Subcutaneous abdominal adipose tissue (tissue), 5 donors: ENCODE data around the gene CEP192.

Experiments used
- H3K27ac ChIP-seq: one replicate; pipeline ENCODE4 v1.7.0; 2013; ENCODE audit warnings: low read depth, mild to moderate bottlenecking, inconsistent platforms, low read length, moderate library complexity
- H3K27me3 ChIP-seq, 5 donors: one replicate each; pipeline ENCODE4 v1.7.0; 2013; ENCODE audit warnings: low read length in 5 of 5, inconsistent platforms in 1 of 5; ENCODE audit not compliant: control insufficient read depth in 5 of 5, insufficient read depth in 4 of 5
- H3K36me3 ChIP-seq, 5 donors: one replicate each; pipeline ENCODE4 v1.7.0; 2013; ENCODE audit warnings: low read length in 5 of 5; ENCODE audit not compliant: control insufficient read depth in 5 of 5, insufficient read depth in 5 of 5
- H3K4me1 ChIP-seq, 5 donors: one replicate each; pipeline ENCODE4 v1.7.0; 2013; ENCODE audit warnings: low read length in 5 of 5, mild to moderate bottlenecking in 3 of 5, moderate library complexity in 1 of 5; ENCODE audit not compliant: control insufficient read depth in 5 of 5, insufficient read depth in 5 of 5
- H3K4me3 ChIP-seq, 5 donors: one replicate each; pipeline ENCODE4 v1.7.0; 2013; ENCODE audit warnings: low read length in 5 of 5, low read depth in 1 of 5
- H3K9ac ChIP-seq, 5 donors: one replicate each; pipeline ENCODE4 v1.7.0; 2013; ENCODE audit warnings: low read length in 5 of 5, mild to moderate bottlenecking in 4 of 5, moderate library complexity in 3 of 5
- H3K9me3 ChIP-seq, 5 donors: one replicate each; pipeline ENCODE4 v1.7.0; 2013; ENCODE audit warnings: low read length in 5 of 5; ENCODE audit not compliant: control insufficient read depth in 5 of 5
- donor health status: healthy.
- donor health status: healthy.
- donor health status: healthy.
- donor health status: healthy.
- donor health status: healthy.

The CEP192 gene

DNA sequence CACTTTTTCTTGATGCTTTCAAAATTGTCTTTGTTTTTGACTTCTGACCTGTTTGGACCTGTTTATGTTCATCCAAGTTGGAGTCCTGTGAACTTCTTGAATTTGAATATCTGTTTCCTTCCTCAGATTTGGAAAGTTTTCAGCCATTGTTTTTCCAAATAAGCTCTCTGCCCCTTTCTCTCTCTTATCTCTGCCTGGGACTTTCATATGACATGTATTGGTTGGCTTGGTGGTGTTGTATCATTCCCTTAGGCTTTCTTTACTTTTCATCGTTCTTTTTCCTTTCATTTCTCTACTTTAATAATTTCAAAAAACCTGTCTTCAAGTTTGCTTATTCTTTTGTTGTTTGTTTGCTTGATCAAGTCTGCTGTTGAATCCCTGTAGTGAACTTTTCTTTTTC lies 167.3 kb downstream of the CEP192 start:
- H3K36me3 ChIP-seq: no peaks in the 10 kb centered on the region
- no peak overlapping the region for H3K9ac ChIP-seq
- no peak overlapping the region for H3K4me3 ChIP-seq
- H3K4me1 ChIP-seq: peaks cover 0 to 9% (median 0%) of the 10 kb centered on the region in 5 donors
- peaks cover 6 to 29% (median 17%) of the 10 kb centered on the region in 5 donors for H3K9me3 ChIP-seq
- no peaks in the 10 kb centered on the region for H3K27me3 ChIP-seq
- no peak overlapping the region for H3K27ac ChIP-seq

DNA sequence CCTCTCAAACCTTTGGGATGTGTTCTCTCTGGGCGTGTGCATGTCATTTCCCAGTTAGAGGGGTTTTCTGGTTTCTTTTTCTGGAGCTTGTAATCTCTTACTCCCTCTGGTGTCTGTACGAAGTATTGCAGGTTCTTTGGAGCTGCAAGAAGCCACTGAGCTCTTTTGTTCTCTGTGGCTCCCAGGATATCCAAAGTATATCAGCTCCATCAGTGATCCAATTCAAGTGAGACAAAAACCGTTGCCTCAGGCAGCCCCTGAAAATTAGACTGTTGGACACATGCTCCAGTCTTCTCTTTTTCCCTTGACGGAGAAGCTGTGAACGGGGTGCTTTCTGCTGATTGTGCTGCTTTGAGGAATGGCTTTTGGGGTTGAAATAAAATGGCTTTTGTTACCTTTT lies 168.4 kb downstream of the CEP192 start:
- no peak overlapping the region for H3K9ac ChIP-seq

DNA sequence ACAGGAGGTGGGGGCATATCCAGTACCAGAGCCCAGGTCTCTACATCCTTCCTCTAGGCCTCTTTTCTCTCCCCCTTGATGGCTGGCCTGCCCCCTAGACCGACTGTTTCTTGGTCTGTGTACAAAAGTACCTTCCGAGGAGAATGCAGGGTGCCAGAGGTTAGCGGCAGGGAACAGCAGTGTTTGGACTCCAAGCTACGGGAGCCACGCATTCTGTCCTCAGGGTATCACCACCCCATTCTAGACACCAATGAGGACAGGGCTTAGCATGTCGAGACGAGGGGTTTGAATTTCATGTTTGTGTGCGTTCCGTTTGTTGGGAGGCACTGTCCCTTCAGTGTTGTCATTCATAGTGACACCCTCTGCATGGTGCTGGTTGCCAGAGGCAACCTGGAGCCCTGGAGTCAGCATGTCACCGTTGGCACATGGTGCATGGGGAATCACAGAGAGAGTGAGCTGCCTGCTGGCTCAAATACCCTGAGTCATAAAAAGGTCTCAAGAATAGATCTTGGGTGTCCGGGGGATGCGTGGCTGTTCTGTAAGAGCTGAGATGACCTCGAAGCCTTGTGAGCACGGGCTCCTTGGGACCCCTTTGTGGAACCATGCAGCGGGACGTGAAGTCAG lies 170.2 kb downstream of the CEP192 start:
- Histone ChIP-seq H3K9me3 (peaks cover 4 to 23% (median 12%) of the 10 kb centered on the region in 5 donors), H3K27me3 (no peaks in the 10 kb centered on the region), H3K27ac (no peak overlapping the region), H3K4me1 (peaks cover 0 to 13% (median 0%) of the 10 kb centered on the region in 5 donors), H3K4me3 (no peak overlapping the region), H3K36me3 (no peaks in the 10 kb centered on the region), H3K9ac (no peak overlapping the region)

More for the DNA sequence above, 168.4 kb downstream of the CEP192 start:
- Histone ChIP-seq H3K4me3 (no peak overlapping the region), H3K27ac (no peak overlapping the region), H3K27me3 (no peaks in the 10 kb centered on the region), H3K9me3 (peaks cover 6 to 29% (median 17%) of the 10 kb centered on the region in 5 donors), H3K4me1 (peaks cover 0 to 12% (median 0%) of the 10 kb centered on the region in 5 donors), H3K36me3 (no peaks in the 10 kb centered on the region)

DNA sequence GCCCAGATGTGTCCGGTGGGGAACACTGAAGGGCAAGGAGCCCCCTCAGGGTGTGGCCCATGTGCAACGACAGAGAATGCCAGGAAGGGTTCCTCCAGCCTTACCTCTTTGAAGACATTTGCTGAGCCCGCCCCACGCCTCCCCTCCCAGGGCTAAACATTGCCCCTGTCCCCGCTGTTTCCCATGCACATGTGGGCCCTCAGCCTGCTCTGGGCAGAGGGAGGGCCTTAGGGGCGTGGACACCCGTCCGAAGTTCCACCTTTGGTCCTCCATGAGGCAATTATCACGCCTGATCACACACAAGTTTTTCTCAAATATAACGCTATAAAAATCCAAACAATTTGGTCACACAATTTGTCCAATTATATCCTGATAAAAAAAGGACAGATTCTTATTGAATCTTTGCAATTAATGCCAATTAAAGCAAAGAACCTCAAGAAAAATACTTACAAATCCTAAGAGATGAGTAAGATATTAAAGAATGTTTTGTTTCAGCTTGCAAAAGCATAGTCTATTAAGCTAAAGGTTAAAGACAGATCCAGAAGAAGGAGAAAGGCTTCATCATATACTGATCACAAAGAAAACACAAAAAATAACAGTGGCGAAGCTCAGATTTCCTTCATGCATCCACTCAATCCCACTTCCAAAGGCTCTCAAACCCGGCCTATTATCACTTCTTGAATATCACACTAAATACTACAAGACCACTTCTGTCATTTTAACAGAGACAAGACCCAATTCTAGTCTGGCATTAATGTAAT lies 172.2 kb downstream of the CEP192 start:
- Histone ChIP-seq H3K4me1 (peaks cover 0 to 13% (median 0%) of the 10 kb centered on the region in 5 donors), H3K9ac (no peak overlapping the region), H3K27me3 (no peaks in the 10 kb centered on the region), H3K27ac (no peak overlapping the region), H3K36me3 (no peaks in the 10 kb centered on the region), H3K9me3 (peaks cover 0 to 5% (median 2%) of the 10 kb centered on the region in 5 donors), H3K4me3 (no peak overlapping the region)

DNA sequence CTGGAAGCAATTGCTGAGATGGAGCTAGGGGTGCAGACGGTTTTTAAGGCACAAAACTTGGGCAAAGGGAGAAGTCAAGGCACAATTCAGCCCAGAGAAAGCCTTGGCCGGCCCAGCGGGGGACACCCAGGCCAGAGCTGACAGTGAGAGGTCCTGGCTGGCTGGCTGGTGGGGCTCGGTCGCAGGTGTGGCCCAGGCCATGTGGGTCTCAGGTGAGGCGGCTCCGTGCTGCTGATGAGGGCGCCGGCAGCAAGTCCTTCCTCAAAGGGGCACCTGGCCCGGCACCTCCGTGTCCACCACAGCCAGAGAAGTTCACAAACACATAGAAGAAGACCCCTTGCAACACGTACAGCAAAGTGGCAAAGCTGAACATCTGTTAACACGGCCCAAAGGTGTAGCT lies 173.2 kb downstream of the CEP192 start:
- Histone ChIP-seq H3K4me1 (peaks cover 0 to 13% (median 0%) of the 10 kb centered on the region in 5 donors), H3K36me3 (no peaks in the 10 kb centered on the region), H3K9ac (no peak overlapping the region), H3K4me3 (no peak overlapping the region), H3K9me3 (no peaks in the 10 kb centered on the region), H3K27me3 (no peaks in the 10 kb centered on the region), H3K27ac (no peak overlapping the region)

DNA sequence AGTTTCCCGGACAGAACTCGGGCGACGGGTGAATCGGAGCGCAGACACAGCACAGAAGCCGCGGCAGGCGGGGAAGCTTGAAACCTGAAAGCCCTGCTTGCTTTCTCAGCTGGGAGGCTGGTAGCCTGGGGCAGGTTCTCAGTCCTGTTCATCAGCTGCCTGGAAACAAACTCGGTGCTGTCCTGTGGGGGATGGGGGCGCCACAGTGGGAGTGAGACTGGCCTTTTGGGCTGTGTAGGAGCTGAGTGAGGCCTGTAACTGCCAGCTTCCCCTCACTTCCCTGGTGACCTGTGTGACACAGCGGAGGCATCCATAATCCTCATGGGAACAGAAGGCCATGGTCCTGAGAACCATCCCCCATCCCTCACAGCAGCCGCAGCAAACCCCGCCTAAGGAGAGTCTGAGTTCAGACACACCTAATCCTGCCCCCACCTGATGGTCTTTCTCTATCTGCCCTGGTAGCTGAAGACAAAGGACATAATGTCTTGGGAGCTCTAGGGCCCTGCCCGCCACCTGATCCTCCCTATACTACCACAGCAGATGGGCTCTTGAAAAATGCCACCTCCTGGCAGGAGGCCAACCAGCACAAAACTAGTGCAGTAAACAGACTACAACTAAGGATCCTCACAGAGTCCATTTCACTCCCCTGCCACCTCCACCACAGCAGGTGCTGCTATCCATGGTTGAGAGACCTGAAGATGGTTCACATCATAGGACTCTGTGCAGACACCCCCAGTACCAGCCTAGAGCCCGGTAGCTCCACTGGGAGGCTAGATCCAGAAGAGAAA lies 174.7 kb downstream of the CEP192 start:
- Histone ChIP-seq H3K4me3 (no peak overlapping the region), H3K9ac (no peak overlapping the region), H3K36me3 (no peaks in the 10 kb centered on the region), H3K27me3 (no peaks in the 10 kb centered on the region), H3K4me1 (peaks cover 0 to 13% (median 0%) of the 10 kb centered on the region in 5 donors), H3K9me3 (no peaks in the 10 kb centered on the region), H3K27ac (no peak overlapping the region)

DNA sequence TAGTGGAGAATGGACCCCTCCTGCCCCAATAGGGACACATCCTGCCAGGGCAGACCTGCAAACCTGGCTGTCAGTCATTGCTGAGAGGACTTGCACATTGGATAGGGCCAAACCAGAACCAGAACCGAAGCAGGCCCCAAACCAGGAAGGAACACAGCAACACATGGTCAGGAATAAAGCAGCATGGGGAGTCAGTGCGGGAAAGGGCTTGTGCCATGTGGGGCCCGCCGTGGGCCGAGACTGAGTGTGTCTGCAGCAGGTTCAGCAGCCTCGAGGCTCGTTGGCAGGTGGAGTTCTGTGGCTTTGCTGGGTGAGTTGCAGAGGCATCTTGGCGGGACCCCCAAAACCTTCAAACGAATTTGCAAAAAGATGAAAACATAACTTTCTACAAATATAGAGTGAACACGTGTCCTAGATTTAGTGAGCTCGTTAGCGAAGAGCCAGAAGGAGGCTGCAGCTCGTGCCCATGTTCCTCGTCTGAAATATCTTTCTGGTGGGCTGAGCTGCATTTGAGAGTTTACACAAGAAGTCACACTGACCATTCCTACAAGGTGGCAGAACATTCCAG lies 182.5 kb downstream of the CEP192 start:
- no peaks in the 10 kb centered on the region for H3K9me3 ChIP-seq
- no peaks in the 10 kb centered on the region for H3K27me3 ChIP-seq
- no peak overlapping the region for H3K27ac ChIP-seq
- no peak overlapping the region for H3K9ac ChIP-seq
- H3K36me3 ChIP-seq: no peaks in the 10 kb centered on the region
- H3K4me3 ChIP-seq: no peak overlapping the region
- H3K4me1 ChIP-seq: peaks cover 0 to 11% (median 11%) of the 10 kb centered on the region in 5 donors
